ENCODE measurements around the gene CACHD1.
"Not testable (repeated sequence)": the region's sequence is repeated elsewhere in the genome, so short reads cannot be mapped to it uniquely, and the experiment has no call there.

The CACHD1 gene

DNA sequence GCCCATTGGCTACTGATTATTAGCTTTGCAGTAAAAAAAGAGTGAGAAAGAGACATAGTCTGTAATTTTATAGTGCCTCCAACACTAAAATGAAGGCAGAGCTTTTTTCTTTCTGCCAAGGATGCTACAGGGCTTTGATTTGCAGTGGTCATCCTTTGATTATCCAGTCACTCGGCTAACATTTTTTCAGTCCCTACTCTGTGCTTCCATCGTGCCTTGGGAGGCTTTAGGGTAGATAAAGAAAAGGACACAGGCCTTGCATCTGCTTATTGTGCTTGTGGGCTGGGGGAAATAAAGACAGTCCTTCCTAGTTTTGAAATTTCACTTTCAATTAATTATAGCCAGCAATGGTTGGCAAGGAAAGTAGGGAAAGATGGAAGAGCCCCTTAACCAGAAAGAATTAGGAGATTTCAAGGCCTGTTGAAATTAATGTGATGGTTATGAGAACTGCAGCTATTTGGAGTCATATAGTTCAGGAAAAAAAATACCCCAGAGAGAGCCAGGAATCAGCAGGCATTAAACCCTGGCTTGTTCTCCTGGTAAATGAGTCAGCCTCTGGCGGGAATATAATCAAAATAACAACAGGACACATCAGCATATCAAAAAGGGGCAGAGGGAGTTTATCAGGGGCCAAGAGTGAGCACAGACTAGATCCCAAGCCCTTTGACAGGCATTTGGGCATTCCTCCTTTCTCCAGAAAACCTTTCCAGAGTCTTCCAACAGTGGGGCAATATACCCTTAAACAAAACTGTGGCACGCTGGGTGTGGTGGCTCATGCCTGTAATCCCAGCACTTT, 27.4 kb downstream of the CACHD1 start:
- DNase-seq (ENCODE audit: low spot score): no peak

DNA sequence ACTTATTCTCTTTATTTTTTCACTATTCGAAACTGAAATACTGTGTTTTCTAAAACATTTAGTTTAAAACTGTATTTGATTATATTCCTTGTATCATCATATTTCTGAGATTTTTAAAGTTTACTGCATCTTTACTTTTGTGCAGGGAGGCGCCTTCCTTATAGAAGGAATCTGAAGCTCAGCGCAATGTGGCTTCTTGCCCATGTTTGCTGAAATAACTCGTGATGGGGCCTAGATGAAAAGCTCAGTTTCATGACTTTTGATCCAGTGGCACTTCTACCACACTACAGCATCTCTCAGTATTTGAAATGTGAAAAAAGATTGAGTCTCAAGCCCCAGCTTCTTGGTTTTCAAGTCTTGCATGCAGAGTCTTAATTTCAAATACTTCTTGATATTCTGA, 28.4 kb downstream of the CACHD1 start:
- DNase-seq (ENCODE audit: low spot score): no peak

DNA sequence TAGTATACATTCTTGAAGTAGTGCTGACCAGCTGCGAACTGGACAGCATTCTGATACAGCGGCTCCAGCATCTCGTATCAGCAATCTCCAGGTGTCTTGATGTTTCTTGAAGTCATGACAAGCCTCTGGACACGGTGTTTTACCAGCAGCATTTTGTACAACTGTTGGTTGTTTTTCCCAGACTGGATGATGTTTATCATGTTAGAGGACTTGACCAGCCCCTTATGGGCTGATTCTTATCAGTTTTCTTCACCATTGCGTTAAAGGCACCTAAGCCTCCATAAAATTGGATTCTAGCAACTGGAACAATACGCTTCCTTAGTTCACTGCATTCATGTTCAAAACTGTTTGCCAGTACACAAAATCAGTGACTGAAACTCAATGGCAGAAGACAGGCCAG, 29.1 kb downstream of the CACHD1 start:
- DNase-seq (ENCODE audit: low spot score): no peak

DNA sequence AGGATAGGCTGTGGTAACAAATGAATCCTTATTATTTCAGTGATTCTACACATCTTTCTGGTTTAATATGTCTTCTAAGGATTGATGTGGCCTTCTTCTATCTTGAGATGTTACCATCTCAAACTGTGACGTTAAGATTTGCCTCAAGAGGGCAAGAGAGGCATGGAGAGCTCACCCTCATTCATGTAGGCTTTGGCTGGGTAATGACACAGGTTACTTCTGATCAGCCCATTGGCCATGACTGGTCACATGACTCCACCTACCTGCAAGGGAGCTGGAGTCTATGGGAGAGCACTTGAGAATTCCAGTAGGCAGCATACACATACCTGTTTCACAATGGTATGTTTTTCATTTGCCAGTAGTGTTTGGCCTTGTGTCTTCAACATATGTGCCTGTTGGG, 30.0 kb downstream of the CACHD1 start:
- DNase-seq (ENCODE audit: low spot score): no peak

DNA sequence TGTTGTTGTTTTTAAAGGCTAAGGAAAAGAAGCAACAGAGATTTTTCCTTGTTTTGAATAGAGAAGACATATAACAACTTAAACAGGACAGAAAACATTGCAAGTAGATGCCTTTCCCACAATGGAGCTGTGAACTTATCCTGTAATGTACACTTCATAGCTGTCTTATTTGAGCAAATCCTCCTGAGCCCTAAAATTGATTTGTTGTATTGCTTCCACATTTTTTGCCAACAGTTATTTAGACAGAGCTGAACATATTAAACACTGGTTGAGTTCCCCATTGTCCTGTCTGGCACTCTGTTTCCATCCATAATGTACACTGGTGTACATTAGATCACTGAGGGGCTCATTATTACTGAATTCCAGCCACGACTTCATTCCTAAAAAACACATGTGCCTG, 32.2 kb downstream of the CACHD1 start:
- DNase-seq (ENCODE audit: low spot score): no peak

DNA sequence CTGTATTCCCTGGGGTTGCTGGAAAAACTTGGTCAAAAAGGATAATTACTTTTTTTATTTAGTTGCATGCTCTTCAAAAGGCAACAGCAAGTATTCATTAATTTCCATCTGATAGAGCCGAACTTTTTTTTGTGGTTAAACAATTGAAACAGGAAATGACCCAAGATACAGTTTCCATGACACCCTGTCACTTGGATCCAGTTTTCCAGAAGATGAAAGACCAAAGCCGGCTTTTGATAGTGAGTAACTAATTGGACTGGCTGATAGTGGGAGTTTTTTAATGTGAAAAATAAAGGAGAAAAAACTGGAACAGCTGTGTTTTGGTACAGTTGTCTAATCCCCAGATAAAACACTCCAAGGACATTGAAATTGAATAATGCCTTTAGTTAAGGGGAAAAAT, 33.0 kb downstream of the CACHD1 start:
- DNase-seq (ENCODE audit: low spot score): no peak

DNA sequence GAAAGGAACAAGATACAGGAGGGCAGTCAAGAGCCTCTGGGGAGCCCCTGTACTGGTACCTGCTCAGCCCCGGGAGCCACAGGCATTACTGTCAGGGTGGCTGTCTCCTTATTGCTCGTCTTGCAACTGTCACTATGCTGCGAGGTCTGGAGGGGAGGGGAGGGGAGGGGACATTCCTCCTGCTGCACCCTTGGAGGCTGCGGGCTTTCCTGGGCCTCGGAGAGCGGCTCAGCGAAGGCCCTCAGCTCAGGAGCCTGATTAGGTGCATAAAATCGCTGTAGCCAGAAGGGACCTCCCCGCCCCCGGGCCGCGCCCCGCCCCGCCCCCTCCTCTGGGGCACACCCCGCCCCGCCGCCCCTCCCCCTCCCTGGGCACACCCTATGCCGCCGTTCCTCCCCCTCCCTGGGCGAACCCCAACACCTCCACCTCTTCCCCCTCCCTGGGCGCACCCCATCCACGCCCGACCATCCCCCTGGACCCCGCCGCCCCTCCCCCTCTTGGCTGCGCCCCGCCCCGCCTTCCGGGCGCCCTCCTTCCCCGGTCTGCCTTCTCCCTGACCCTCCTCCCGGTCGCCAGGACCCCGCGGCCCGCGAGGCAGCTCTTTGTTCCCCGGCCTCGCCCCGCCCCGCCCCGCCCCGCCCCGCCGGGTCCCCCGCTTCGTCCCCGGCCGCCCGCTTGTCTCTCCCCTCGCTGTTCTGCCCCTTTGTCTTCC, 35.5 kb downstream of the CACHD1 start:
- peak; percentile 28 for DNase-seq (ENCODE audit: low spot score)

DNA sequence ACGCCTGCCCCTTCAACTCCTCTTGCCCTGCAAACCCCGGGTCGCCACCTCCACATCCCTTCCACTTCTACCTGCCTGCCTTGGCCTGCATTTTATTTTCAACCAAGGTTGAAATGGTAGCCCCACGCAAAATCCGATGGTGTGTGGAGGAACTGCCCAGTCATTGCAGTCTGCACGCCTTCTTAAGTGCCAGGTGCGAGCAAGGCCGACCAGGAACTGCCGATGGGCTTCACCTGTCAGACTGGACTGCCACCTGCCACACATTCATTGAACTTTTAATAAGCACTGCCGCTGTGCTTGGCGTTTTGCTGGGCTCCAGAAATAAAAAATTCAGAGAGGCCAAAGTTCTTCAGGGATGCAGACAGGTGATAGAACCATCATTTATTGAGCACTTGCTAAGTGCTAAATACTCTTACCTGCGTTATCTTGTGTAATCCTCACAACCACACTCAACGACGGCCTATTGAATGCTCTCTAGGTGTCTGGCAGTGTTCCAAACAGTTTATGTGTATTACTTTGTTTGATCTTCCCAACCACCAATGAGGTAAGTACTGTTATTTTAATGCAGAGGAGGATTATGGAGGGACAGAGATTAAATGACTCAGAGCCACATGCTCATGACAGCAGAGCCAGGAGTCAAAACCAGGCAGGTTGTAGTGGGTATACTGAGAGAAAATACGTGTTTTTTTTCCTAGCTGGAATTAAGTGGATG, 36.2 kb downstream of the CACHD1 start:
- DNase-seq (ENCODE audit: low spot score): peak; percentile 38

DNA sequence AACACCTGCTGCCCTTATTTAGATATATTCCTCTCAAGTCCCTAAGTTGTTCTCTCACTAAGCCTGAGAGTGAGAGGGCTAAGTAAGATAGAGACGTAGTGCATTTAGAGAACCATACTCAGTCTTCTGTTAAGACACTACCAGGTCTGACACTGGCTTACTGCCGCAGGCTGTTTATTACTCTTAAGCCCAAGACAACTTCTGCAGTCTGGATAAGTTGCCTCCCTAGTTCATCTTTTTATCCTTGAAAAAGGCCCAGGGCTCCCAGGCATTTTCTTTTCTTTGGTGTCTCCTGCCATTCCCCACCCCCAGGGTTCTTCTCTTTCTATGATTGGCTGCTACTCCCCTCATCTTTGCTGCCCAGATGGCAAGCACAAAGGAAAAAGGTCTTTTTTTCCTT, 38.7 kb downstream of the CACHD1 start:
- no peak for DNase-seq (ENCODE audit: low spot score)

DNA sequence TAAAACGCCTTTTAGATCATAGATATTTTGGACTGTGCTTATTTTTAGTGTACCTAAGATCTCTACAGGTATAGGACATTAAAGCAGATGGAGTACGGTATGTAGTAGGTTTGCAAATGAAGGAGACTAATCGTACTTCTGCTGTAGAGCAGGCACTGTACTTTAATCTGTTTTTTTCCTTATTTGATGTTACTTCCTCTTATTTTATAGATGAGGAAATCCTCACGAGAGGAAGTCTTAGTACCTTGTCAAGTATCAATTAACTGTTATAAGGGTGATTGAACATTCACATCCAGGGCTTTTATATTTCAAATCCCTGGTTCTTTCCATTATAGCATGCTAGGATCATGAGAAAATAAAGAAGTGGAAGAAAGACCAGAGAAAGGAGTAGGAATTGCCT, 41.1 kb downstream of the CACHD1 start:
- no peak for DNase-seq (ENCODE audit: low spot score)

DNA sequence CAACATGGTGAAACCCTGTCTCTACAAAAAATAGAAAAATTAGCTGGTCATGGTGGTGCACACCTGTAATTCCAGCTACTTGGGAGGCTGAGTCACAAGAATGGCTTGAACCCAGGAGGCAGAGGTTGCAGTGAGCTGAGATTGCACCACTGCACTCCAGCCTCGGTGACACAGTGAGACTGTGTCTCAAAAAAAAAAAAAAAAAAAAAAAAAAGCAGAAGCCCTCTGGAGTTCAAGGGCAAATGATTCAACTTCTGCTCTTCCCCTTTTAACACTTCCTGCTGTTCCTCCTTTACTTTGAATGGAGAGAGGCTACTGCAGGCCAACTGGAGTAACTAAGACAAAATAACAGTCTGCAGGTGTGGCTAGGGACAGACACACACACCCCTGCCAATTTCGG, 42.3 kb downstream of the CACHD1 start:
- DNase-seq (ENCODE audit: low spot score): not testable (repeated sequence)

DNA sequence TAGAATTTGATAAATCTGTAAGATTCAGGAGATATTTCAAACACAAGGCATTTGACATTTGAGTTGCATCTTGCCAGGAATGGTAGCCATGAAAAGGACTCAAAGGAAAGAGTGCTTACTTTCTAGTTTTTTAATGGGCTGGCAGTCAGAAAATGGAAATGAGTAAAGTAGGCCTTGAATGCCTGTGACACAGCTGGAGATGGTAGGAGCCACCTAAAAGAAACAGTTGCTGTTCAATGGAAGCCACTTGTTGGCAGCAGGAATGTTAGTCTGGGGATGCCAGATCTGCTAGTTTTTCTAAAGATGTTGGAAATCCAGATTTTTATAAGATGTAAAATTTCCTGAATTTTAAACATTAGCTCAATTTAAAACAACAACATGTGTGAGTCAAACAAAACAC, 43.6 kb downstream of the CACHD1 start:
- DNase-seq (ENCODE audit: low spot score): no peak

DNA sequence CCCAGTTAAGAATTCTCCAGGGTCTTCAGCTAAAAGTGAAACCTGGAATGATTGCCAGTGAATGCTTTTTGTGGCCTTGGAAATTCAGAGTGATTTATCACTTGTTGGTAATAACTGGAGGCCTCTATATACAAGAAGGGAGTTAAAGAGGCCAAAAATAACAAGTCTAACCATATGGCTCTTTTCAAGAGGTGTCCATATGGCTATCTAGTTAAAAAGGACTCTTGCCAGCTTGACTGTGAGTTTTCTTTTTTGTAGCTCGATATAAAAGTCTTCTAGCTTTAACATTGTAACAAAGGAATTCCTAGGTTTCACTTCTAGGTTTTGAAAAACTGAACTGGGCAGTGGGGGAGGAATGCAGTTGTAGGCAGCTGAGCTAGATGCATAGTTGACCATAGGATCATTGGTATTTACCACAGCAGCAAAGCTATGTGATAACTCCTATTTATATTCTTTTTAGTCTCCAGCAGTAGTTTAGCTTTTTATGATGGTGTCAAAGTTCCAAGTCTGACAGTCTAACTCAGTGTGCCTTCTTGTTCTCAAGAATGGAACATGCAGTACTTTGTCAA, 44.4 kb downstream of the CACHD1 start:
- DNase-seq (ENCODE audit: low spot score): no peak

DNA sequence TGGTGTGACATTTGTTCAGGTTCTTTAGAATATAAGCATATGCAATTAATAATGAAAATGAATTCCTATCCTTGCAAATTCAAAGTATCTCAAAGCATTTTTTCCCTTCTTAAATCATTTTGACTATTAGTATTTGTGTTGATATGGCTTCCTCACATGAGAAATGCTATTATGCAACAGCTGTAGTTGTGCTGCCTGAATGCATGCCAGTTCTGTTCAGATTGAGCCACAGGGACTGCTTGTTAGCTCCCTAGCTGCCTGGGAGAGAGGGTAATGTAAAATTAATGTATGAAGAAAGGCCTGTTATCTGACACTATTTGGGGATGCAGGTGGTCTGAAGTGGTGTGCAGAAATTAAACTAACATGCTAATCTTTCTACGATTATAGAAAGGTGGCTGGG, 45.5 kb downstream of the CACHD1 start:
- no peak for DNase-seq (ENCODE audit: low spot score)

DNA sequence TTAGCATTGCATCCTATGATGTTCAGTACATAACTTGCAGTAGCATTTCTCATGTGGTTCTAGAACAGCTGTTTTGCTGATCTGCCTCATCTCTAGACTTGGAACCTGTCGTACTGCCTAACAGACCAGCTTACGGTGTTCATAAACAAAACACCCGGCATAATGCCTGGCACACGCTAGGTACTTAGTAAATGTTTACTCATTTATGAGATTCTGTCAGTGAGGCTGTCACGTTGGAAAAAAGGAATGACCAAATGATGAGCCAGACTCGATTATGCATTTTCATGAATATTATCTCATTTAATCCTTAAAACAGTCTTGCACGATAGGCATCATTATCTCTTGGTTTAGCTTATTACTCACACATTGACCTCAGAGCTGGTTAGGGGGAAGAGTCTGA, 46.4 kb downstream of the CACHD1 start:
- no peak for DNase-seq (ENCODE audit: low spot score)

DNA sequence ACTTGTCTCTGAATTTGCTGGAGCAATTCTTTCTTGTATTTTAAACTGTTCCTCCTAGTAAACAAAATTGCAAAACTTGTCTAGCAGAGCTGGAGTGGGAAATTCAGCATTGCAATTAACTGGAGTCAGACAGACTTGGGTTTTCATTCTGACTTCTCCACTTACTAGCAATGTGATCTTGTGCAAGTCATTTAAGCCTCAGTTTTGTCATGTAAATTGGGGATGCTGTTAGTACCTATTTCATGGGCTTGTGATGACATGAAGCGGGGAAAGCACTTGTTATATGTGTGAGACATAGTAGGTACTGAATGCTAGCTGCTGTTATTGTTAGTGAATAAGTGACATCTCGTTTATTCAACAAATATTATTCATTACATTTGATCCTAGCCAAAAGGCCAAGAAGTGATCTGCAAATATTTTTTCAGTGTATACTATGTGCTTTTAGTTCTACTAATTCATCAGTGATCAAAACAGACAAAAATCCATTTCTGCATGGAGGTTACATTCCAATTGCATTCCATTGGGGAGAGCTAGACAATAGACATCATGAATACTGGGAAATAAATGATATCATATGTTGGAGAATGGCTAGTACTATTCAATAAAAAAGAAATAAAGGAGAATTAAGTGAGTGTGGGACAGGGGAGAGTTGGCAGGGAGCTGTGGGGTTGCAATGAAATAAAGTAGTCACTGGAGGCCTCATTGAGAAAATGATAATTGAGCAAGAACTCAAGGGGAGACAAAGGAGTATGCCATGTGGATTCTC, 47.1 kb downstream of the CACHD1 start:
- no peak for DNase-seq (ENCODE audit: low spot score)

DNA sequence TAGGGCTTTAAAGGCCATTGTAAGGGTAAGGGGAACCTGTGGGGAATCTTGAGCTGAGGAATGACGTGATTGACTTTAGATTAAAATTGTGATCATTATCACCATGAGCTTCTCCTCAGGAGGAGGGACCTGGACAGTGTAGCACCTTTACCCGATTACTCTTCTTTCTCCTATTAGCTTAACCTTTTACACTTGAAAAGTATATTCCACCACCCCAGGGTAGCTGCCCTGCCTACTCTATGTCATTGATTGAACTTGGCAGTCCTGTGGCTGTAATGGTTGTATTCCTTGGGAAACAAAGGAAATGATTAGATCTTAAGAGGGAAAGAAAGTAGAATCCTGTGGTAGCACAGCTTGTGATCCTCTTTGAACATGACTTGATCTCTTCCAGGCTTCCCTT, 47.7 kb downstream of the CACHD1 start:
- DNase-seq (ENCODE audit: low spot score): no peak

DNA sequence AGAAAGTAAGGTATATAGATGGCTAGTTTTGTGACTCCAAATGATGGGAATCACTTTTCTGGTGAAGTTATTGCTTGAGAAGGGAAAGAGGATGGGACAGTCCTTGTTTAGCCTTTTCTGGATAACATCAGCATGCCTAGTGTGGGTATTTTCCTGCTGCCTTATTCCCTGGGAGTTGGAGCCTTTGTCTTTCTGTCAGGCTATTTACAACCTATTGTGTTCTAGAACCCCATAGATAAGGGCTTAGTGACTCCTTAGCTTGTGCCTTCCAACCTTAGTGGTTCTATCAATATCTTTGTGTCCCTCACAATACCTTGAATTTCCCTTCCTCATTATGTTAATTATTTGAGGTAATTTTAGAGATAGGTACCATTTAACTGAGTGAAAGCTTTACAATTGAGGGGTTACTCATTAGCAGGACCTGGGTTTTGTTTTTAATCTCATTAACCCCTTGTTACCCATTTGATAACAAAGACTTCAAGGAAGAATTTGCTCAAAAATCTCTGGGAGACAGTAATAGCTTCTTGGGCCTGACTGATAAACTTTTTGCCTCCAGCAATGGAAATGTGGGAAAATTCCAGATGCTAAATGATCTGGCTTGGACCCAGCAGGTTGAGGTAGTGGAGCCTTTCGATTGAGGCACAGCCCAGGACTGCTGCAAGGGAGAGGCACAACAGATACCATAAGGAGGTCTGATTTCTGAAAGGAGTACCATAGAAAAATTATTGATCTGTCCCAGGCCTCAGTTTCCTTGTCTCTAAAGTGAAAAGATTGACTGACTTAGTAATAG, 49.0 kb downstream of the CACHD1 start:
- DNase-seq (ENCODE audit: low spot score): no peak

DNA sequence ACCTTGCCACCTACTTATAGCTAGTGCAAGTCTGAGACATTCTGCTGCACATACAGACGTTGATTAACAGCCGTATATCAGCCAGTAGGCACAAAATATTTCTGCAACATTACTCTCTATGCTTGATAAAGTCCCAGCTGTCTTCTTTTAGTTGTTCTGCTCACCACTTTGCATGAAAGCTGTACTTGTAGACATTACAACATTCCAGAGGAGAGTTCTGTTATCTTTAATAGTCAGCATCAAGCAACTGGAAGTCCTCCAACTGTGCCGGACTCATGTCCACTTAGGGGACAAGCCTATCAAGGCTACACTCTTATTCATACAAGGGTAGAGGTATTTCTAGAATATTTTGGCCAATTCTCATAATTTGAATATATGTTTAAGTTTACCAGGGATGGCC, 50.0 kb downstream of the CACHD1 start:
- DNase-seq (ENCODE audit: low spot score): no peak

DNA sequence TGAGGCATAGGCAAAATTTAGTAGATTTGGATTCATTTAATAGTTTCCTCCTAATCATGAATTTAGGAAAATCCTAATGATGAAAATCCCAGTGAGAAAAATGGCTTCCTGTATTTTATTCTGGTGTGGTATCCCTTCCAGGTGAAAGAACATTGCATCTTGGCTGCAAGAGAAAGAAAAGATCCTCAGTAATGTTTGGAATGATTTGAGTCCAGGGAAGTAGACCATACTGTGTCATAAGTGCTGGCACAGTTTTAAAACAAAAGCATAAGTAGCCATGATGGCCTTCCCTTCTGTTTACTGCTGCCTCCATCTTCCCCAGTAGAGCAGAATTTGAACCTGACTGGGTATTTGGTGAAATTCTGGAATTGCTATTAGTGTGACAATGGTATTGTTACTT, 52.8 kb downstream of the CACHD1 start:
- no peak for DNase-seq (ENCODE audit: low spot score)

Data from CD4-positive, alpha-beta T cell treated with Interleukin-15 for 4 hours (primary cell).